HG02571 (cell line): Measurements from ENCODE around the gene SNRPN.
"Not testable (repeated sequence)": the region's sequence is repeated elsewhere in the genome, so short reads cannot be mapped to it uniquely, and the experiment has no call there.

Source experiments
- ATAC-seq: cut with Tn5 transposase; IDR thresholded peaks from one replicate; pipeline ENCODE4 v1.9.1; 2021; ENCODE audit warnings: mild to moderate bottlenecking, moderate library complexity; ENCODE audit not compliant: unreplicated experiment

Gene SNRPN

DNA sequence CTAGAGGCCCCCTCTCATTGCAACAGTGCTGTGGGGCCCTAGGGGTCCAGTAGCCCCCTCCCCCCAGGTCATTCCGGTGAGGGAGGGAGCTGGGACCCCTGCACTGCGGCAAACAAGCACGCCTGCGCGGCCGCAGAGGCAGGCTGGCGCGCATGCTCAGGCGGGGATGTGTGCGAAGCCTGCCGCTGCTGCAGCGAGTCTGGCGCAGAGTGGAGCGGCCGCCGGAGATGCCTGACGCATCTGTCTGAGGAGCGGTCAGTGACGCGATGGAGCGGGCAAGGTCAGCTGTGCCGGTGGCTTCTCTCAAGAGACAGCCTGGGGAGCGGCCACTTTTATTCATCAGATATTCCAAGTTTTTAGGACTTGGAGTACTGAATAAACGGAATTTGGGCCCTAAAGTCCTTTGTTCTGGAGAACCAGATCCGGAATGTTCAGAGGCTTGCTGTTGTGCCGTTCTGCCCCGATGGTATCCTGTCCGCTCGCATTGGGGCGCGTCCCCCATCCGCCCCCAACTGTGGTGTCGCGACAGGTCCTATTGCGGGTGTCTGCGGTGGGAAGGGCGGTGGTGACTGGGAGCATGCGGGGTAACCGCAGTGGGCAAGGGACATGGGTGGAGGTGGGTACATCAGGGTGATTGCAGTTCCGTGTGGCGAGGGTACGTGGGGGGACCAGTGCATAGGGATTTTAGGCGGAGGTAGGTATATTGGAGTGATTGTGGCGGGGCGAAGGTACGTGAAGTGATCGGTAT, at the start of gene SNRPN, which contains the start of gene SNURF:
SNRPN (plus strand) TSS at position 205 of the 748 bp plus-strand sequence. CDS start 19,467 bp downstream, outside the sequence.
SNURF (plus strand) TSS at position 205 of the 748 bp plus-strand sequence; CDS start at position 267, 62 bp downstream.
- peak; percentile 48 for ATAC-seq

DNA sequence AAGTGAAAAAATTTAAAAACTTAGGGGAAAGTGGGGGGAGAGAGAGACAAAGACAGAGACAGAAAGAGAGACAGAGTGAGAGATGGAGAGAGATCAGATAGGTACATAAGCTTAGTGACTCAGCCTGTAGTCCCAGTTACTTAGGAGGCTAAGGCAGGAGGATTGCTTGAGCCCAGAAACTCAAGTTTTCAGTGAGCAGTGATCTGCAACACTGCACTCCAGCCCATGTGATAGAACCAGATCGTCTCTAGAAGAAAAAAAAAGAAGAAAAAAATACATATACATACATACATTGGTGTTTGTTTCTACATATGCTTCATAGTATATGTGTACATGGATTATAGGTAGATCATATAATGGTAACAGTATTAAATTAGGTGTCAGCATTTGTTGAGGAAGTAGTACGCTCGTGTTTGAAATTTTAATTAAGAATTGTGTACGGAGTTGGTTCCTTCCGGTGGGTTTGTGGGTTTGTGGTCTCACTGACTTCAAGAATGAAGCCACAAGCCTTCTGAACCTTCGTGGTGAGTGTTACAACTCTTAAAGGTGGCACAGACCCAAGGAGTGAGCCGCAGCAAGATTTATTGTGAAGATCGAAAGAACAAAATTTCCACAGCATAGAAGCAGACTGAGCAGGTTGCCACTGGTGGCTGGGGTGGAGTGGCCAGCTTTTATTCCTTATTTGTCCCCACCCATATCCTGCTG, 38.3 kb upstream of the SNRPN start:
- ATAC-seq = no peak

DNA sequence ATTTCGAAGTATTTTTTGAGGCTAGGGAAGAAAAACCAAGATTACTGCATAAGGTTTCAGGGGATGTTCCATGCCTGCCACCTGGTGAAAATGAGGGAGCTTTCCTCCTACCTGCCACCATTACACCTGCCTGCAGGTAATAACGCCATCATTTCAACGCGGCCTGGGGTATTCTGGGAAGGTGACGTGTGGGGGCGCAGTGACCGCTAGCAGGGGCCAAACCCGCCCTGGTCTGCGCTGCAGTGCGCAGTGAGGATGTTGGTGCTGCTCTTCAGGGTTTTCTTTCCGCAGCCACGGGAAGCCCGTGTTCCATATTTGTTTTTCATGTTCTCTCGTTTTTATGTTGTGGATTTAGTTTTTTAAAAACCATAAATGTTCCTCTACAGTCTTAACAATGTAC, 37.4 kb upstream of the SNRPN start:
- ATAC-seq = no peak

DNA sequence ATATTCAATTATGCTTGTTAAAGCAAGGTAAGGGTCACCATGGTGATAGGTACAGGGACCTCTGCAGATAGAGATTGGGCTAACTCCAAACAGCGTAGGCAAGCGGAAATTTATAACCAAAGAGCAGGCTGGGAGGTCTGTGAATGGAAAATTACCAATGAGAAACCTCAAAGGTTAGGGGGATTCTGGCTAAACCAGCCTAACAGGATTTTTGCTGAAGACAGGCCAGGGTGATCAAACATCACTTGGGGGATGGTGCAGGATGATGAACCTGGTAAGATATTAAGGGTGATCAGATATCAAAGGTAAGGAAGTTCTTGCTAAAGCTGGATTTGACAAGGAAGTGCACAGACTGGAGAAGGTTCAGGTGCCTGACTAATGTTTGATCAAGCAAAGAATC, 35.3 kb upstream of the SNRPN start:
- ATAC-seq = no peak

DNA sequence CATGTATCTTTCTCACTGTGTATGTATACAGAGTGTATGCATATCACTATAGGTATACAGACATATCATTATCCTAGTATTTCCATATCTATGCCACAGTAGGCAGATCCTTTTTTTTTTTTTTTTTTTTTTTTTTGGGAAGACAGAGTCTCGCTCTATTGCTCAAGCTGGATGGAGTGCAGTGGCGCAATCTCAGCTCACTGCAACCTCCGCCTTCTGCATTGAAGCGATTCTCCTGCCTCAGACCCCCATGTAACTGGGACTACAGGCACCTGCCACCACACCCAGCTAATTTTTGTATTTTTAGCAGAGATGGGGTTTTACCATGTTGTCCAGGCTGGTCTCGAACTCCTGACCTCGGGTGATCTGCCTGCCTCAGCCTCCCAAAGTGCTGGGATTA, 32.0 kb upstream of the SNRPN start:
- ATAC-seq = not testable (repeated sequence)

DNA sequence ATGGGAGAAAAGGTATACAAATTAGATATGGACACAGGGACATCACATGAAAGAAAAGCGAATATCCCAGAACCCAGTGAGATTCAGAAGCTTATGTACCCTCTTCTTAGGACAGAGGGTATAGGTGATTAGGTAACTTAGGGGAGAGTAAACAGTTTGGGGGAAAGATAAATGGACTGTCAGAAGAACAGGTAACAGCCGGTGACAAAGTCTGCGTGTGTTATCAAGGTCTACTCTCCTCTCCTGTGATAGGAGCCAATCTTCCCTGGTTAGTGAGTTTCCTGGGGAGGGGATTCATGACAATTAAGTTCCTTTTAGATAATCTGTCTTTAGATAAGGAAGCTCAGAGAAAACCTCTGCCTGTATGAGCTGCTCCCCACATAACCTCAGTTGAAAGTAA, 30.6 kb upstream of the SNRPN start:
- ATAC-seq = no peak

DNA sequence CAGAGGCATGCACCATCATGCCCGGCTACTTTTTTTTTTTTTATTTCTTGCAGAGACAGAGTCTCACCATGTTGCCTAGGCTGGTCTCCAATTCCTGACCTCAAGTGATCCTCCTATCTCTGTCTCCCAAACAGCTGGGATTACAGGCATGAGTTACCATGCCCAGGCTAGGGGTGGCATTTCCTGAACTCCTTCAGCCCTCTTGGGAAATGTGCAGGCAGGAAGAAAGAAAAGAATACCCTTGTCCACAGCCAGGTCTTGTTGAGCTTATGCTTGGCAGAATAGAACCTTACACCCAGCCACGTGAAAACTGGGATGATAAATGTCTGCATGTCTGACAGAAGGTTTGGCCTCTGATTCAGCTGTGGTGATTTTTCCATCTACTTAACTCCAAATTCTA, 30.2 kb upstream of the SNRPN start:
- no peak for ATAC-seq

DNA sequence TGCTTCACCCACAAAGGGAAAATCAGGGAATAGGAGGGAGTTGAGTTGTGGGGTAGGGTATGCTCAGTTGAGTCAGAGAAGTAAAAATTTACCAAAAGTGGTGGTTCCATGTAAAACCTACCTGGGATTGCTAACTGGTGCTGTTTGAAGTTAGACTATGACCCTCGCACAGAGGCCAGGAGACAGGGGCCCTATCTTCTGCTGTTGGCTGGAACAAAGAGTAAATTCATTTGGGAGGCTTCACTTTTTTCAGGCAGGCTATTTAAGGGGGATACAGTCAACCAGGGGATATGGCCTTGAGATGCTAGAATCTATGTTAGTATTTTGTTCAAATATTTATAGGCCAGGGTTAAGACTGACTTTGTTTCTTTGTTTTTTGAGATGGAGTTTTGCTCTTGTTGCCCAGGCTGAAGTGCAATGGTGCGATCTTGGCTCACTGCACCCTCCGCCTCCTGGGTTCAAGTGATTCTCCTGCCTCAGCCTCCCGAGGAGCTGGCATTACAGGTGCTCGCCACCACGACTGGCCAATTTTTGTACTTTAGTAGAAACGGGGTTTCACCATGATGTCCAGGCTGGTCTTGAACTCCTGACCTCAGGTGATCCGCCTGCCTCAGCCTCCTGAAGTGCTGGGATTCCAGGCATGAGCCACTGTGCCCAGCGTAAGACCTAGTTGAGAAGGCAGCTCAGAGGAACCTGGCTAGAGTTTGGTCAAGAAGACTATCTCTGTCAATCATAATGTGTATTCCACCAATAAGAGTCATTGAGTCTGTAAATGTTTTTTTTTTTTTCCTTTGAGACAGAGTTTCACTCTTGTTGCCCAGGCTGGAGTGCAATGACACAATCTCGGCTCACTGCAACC, 22.7 kb upstream of the SNRPN start:
- ATAC-seq = not testable (repeated sequence)

DNA sequence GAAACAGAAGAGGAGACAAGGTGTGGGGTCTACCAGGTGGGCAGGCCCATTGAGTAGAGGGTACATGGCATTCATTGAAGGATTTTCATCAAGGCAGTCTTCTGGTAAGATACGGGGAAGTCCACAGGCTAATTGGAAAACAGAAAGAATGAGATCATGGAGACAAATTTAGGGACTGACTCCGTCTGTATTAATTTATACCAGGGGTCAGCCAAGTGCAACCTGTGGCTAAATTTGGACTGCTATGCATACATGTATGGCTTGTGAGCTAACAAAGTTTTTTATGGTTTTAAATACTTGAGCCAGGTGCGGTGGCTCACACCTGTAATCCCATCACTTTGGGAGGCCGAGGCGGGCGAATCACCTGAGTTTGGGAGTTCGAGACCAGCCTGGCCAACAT, 21.1 kb upstream of the SNRPN start:
- no peak for ATAC-seq

DNA sequence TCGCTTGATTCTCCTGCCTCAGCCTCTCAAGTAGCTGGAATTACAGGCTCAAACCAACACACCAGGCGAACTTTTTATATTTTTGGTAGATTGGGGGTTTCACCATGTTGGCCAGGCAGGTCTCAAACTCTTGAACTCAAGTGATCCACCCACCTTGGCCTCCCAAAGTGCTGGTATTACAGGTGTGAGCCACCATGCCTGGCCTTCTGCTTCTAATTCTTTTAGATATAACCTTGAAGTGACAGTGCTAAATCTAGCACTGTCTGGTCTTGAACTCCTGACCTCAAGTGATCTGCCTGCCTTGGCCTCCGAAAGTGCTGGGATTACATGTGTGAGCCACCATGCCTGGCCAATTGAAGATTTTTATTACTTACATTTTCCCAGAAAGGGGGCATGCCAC, 16.6 kb upstream of the SNRPN start:
- ATAC-seq = not testable (repeated sequence)

DNA sequence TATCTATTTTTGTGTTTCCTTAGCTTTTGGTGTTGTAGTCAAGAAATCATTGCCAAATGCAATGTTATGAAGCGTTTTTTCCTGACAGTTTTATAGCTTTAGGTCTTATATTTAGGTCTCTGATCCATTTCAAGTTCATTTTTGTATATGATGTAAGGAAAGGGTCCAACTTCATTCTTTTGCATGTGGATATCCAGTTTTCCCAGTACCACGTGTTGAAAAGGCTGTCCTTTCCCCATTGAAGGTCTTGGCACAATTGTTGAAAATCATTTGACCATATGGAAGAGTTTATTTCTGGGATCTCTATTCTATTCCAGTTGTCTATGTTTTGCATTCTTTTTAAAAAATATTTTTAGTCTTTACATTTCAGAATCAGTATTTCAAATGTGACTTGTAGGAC, 14.6 kb upstream of the SNRPN start:
- ATAC-seq = no peak

DNA sequence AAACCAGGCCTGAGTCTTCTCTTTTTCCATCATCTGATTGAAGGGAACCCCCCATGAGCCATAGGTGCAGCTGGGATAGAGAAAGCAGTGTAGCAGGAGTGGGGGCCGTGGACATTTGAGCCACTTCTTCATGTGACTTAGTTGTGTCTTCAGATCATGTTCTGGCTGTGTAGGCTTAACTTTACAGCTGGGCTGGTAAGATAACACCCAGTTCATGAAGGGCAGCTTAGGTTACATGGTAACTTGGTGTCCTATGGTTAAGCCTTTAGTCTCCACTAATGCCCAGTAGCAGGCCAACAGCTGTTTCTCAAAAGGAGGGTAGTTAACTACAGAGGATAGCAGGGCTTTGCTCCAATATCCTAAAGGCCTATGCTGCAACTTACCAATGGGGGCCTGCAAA, 11.4 kb upstream of the SNRPN start:
- no peak for ATAC-seq

DNA sequence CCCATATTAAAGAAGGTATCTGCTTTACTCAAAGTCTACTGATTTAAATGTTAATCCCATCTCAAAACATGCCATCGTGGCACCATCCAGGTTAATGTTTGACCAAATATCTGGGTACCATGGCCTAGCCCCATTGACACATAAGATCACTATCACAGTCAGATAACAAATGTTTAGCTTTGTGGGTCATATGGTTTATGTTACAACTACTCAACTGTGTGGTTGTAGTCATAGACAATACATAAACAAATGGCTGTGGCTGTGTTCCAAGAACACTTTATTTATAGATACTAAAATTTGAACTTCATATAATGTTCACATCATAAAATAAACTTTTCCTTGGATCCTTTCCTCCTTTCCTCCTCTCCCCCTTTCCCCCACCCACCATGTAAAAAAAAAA, 9.8 kb upstream of the SNRPN start:
- ATAC-seq = no peak

DNA sequence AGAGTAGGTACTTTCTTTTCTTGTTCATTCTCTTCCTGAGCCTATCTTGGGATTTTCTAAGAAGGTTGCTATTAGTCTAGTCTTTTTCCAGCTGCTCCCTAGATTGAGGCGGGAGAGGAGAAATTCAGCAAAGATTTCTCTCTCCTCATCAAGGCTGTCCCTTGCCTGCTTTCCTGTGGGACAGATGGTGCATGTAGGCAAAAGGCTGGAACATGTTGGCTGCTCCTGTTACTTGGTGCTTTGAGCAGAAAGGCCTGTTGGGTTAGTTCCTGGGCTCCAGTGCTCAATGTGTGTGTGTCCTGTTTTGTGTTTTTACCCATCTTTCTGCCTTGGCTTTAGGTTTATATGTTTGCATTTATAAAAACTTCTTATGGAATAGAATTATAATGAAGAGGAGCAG, 9.1 kb upstream of the SNRPN start:
- ATAC-seq = no peak

DNA sequence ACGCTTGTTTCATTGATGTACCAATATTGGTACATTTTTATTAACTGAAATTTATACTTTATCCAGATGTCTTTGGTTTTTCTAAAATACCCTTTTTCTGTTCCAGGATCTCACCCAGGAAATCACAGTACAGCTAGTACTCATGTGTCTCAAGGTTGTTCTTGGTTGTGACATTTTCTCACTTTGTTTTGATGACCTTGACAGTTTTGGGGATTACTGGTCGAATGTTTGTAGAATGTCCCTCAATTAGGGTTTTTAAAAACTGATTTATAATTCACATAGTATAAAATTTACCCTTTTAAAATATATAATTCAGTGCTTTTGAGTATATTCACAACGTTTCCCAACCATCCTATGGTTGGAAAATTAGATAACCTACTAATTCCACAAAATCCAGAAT, 6.3 kb upstream of the SNRPN start:
- no peak for ATAC-seq

DNA sequence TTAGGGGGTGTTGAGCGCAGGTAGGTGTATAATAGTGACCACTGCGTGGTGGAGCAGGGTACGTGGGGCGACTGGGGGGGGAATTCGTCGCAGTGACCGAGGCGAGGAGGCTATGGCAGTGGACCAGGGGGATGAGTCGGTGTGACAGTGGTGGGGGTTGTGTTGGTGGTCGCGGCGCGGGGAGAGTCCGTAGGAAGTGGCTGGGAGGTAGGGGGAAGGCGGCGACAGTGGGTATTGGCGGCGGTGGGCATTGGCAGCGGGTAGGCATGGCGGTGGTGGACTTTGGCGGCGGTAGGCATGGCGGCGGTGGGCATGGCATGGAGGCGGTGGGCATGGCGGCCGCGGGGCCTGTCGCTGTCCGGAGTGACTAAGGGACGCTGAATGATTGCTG, 739 bp downstream of the SNRPN start:
- ATAC-seq = no peak

DNA sequence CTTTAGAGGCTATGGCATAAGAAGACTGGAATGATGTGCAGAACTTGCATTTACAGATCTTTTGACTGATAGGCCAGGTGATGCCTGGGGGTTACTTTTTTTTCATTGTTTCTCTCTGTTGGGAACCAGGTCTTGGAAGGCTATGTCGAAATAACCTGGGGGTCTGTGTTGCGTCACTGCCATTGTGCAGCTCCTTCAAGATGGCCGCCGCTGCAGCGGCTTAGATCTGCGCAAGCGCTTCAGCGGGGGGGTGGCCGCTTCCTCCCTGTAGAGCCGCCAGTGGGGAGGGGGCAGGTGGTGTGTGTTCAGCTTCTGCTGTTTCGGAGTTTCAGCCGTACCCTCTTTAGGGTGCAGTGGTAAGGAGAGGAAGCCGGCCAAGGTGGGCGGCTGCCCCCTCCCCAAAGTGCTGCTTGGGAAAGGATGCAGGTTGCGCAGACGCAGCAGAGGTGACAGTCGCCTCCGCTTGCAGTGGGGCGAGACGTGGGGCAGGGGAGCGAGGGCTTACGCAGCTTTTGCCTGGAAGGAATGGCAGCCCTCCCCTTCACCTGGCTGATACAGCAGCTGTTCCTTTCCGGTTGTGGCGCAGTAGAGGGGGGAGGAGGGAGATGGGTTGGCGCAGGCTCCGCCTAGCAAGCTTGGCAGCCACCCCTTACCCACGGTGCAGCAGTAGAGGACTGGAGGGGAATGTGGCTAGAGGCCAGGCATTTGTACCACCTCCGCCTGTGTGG, 1.5 kb downstream of the SNRPN start:
- ATAC-seq = peak; percentile 78

DNA sequence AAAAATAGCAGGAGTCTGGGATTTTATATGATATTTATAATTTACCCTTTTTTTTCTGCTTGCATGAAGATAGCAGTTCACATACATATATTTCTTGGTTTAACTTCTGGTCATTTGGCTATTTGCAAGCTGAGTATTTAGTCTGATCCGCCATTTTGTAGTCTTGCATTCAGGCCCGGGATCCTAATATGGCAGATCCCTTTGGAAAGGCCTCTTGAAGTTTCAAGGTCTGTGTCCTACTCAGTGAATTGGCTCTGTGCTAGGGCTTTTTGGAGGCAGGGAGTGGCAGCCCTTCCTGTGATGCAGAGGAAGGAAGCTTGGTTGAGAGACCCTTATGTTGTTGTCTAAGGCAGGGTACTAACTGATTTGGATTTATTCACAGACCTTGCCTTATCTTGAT, 2.9 kb downstream of the SNRPN start:
- ATAC-seq = no peak

DNA sequence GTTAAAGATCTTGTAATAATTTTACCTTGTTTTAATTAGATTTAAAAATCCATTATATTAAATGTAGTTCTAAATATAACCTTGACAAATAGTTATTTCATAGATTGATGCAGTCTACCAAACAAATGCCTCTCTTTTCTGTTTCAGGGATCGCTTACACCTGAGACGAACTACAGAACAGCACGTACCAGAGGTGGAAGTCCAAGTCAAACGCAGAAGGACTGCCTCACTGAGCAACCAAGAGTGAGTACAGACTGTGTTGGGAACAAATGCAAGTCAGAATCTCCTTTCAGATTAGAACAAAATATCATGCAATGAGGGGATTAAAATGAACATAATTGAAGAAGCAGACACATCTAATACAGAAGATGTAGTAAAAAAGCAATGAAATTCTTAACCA, 7.2 kb downstream of the SNRPN start:
- no peak for ATAC-seq

DNA sequence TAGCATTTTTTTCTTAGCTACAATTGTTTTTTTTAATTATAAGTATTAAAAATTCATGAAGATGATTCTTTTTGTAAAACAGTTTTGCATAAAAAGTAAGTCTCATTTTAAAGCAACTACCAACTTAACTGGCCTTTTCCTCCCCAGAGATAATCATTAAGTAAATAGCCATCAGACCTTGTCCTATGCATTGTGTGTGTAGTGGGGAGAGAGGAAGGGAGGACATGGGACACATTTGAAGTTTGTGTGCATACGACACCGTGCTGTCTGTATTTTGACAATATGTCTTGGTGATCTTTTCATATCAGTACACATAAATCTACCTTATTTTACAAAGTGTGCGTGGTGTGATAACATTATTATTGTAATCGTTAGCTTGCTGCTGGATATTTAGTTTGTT, 8.1 kb downstream of the SNRPN start:
- ATAC-seq = no peak
